Measurements from ENCODE around the gene BTNL3. TPM values are rescaled to one million over a fixed set of nuclear protein-coding genes. Genes with fewer than 3 reads are reported as not detected.
"Not testable (repeated sequence)": the region's sequence is repeated elsewhere in the genome, so short reads cannot be mapped to it uniquely, and the experiment has no call there.

BTNL3 gene
- polyA plus RNA-seq, 1 donor: not detected

DNA sequence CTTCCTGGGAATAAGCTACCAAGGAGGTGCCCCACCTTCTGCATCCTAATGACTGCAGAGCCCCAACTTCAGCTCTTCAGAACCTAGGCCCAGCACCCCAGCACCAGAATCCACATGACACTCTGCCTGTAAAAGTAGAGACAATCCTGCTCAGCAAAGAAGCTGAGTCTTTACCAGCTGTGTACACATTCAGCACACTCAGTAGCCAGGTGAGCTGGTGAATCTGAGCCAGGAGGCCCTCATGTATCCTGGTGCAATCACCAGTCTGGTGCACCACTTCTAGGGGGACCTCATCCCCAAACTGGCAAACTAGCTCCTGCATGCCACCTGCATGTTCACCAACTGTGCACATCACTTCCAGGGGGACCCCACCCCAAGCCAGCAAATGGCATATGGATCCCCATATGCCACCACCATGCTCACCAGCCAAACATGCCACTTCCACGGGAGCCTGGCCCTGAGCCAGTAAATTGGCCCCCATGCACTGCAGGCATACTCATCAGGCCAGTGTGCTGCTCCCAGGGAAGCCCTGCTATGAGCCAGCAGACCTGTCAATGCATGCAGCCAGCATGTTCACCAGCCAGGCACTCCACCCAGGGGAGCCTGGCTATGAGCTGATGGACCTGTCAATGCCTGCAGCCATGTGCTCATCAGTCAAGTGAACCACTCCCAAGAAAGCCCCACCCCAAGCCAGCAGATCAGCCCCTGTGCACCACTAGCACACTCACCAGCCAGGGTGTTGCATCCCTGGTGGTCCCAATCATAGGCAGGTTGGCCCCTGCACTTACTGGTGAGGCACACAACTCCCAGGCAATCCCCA lies 35.8 kb downstream of the BTNL3 start:
- no peak for DNase-seq

DNA sequence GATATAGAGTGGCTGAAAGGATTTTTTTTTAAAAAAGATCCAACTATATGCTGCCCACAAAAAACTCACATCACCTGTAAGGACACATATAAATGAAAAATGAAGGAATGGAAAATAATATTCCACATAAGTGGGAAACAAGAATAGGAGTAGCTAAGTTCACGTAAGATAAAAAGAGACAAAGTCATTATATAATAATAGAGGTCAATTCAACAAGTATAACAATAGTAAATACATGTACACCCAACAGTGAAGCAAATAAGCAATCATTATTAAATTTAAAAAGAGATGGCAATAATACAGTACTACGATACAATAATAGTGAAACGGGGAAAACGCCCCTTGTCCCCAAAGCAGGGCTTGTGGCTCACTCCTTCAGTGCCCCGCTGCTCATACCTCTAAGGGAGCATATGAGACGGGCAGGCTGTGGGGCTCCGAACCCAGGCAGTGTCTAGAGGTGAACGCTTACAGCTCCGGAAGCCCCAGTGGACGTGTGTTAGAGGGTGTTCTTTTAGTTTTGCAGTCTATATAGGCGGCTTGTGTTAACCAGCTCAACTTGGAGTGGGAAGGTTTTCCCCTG lies 38.9 kb downstream of the BTNL3 start:
- no peak for DNase-seq

DNA sequence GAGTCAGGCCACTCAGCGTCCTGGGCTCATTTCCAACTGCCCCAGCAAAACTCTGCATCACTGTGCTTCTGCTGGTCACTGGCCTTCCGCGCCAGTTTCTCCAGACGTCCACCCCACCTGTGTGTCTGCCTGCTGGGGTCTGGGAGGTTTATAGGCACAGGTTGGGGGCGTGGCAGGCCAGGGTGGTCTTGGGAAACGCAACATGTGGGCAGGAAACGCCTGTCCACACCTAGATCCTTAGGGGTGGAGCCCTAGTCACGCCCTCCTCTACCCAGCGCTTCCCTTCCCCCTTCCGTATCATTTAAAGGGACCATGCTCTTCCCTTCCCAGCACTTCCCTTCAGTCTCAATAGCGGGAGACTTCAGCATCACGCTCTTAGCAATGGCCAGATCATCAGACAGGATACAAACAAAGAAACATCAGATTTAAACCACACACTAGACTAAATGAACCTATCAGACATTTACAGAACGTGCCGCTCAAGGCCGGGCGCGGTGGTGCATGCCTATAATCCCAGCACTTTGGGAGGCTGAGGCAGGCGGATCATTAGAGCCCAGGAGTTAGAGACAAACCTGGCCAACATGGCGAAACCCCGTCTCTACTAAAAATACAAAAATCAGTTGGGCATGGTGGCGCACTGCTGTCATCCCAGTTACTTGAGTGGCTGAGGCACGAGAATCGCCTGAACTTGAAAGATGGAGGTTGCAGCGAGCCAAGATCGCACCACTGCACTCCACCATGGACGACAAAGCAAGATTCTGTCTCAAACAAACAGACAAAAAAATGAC lies 39.6 kb downstream of the BTNL3 start:
- no peak for DNase-seq

- DNase-seq: no peak
Measured at GRCh38 chr5:181031716-181032115, 43.1 kb downstream of the BTNL3 start.

- DNase-seq: no peak
Measured at GRCh38 chr5:181035991-181036815, 47.6 kb downstream of the BTNL3 start.

DNA sequence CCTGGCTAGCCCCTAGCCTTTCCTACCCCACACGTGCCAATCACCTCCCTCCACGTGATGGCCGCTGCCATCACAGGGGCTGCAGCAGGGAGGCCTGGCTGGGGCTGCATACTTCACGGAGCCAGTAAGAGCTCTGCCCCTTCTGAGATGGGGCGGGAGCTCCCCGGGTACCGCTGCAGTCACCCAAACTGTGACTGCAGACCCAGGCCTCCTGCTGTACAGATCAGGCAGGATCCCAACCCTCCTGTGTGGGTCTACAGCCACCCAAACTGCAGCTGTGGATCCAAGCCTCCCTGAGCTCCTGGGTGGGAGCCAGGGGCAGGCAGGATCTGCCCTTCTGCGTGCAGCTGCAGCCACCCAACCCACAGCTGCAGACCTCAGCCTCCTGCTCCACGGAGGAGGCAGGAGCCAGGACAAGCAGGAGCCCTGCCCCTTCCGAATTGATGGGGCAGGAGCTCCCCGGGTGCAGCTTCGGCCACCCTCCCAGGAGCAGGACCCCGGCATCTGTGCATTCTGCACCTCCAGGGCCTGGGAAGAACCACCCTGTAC lies 48.2 kb downstream of the BTNL3 start:
- DNase-seq: no peak

DNA sequence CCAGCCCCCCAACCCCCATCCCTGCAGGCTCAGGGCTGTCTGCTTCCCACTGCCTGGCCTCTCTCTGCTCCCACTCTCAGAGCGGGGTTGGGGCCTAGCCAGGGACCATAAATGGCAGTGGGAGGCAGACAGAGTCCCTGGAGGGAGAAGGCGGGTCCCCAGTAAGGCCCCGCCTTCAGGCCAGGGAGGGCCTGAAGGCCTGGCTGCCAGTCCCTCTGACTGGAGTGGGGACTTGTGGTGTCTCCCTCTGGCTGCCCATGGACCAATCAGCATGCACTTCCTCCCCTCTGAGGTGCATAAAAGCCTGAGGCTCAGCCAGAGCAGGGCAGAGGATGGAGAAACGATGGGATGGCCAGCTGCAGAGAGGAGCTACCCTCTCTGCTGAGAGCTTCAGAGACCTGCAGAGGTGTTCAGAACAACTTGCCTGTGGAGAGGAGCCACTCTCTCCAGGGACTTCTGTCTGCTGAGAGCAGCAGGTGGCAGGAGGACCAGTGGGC lies 48.8 kb downstream of the BTNL3 start:
- no peak for DNase-seq

DNA sequence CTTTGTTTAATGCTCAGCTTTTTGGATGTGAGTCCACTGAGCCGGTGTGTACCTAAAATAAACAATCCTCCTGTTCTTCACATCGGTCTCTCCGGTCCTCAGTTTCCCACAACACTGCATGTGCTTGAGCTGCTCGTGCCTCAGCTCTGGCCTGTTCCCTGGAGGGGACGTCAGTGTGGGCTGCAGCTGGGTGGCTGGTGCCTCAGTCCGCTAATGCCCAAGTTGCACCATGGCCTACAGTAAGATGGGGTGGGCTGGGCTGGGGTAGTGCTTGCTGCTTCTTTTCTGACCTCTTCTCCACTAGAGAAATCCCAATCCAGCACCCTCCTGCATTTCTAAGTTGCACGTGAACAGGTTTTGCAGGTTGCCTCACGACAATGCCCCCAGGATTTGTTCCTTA lies 50.8 kb downstream of the BTNL3 start:
- DNase-seq: no peak

GRCh38 chr5:181039931-181040630 lies 51.4 kb downstream of the BTNL3 start, which contains the start of gene BTNL9:
Gene BTNL9 (plus strand): TSS chr5:181040266. CDS start chr5:181045490, 5,224 bp downstream.
- no peak for DNase-seq

- DNase-seq: no peak
Measured at GRCh38 chr5:181040631-181040945, 51.9 kb downstream of the BTNL3 start.

- DNase-seq: no peak
Measured at GRCh38 chr5:181041043-181041442, 52.4 kb downstream of the BTNL3 start.

- DNase-seq: no peak
Measured at GRCh38 chr5:181042036-181042713, 53.5 kb downstream of the BTNL3 start.

DNA sequence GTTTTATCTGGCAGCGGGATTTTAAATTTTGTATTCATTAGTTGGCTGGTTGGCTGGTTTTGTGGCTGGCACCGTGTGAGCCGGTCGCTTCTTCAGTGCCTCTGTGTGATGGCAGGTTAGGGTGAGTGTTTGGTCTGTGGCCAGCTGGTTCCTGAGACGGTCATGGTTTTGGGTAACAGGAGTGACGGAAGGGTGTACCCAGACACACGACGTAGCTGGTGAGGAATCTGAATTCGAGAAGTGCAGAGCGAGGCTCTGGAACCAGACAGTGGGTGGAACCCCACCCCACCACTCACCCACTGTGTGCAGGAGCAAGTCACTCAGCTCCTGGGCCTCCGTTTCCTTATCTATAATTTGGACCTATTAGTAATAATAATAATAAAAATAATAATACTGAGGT lies 54.1 kb downstream of the BTNL3 start:
- DNase-seq: no peak

GRCh38 chr5:181043285-181044092 lies 54.8 kb downstream of the BTNL3 start:
- no peak for DNase-seq

GRCh38 chr5:181044093-181044599 lies 55.5 kb downstream of the BTNL3 start:
- DNase-seq: no peak

DNA sequence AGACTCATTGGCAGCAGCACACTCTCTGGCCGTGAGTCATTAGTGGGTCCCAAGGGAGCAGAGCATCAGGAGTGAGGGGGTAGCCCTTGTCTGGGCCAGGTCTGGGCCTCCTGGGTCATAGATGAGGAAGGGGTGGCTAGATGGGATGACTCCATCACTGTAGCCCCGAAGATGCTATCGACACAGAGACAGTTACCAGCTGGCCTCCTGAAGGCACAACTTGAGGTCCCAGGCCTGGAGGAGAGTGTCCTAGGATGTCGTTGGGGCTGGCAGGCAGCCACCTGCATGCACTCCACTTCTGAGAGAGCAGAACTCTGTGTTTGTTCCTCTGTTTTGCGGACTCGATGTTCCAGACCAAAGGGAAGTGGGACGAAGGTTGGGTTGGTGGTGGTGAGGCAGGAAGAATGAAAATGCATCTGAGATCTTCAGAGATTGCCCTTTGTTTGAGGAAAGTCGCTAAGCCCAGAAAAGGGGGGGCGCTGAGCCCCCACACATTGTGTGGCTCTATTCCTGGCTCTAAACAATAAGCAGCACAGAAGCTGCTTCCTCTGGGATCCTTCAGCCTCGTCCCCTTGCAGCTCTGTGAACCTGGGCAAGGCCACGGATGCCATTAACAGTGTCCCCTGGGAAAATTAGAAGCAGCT lies 56.1 kb downstream of the BTNL3 start:
- DNase-seq: no peak

DNA sequence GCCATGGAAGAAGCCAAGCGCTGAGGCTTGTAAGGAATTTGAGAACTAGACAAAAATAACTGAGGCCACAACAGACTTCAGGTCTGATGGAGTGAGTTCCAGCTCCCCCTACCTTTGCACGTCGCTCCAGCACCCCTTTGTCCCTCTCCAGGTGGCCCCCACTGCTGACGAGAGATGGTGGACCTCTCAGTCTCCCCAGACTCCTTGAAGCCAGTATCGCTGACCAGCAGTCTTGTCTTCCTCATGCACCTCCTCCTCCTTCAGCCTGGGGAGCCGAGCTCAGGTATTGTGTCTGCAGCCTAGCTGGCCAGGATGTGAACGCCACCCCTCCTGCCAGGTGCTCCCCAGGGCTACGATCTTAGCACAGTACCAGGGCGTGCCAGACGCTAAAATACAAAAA lies 56.7 kb downstream of the BTNL3 start:
- DNase-seq: no peak

DNA sequence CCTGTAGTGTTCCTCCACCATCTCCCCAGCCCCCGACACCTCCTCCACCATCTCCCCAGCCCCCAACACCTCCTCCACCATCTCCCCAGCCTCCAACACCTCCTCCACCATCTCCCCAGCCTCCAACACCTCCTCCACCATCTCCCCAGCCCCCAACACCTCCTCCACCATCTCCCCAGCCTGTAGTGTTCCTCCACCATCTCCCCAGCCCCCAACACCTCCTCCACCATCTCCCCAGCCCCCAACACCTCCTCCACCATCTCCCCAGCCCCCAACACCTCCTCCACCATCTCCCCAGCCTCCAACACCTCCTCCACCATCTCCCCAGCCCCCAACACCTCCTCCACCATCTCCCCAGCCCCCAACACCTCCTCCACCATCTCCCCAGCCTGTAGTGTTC lies 57.2 kb downstream of the BTNL3 start:
- DNase-seq: not testable (repeated sequence)

DNA sequence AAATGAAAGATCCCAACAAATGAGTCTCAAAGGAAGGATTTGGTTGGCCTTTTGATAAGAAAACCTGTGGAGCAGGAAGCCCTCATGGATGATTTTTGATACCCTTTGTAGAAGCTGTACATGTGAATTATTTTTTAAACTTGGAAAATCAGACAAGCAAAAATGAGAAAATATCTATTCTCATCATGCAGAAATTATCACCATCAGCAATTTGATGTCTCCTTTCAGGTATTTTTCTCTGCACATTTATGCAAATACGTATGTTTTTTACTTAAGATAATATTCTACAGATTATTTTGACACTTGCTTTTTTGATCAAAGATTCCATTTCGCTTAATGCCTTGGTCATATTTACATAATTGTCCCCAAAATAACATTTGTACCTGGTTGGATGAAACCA lies 58.6 kb downstream of the BTNL3 start:
- DNase-seq: no peak

All from hindlimb muscle (tissue), 1 donor.